DOHH2 (cell line): ENCODE measurements around the gene WDR5.

Source experiments
- H3F3A ChIP-seq: fragments of 200-600 bp; sonication (generic), shearing (Covaris generic); 2 replicates; pipeline ENCODE4 v1.6.0; 2016; ENCODE audit warnings: antibody characterized with exemption, mild to moderate bottlenecking; ENCODE audit not compliant: control insufficient read depth, insufficient read depth
- H3K27ac ChIP-seq: fragments of 200-600 bp; sonication (generic); 2 replicates; pipeline ENCODE4 v1.5.1; 2014; ENCODE audit warnings: low read depth, mild to moderate bottlenecking, low read length, moderate library complexity
- H3K27me3 ChIP-seq: fragments of 200-600 bp; sonication (generic); 2 replicates; pipeline ENCODE4 v1.6.1; 2014; ENCODE audit warnings: mild to moderate bottlenecking, low read length, mixed read lengths; ENCODE audit not compliant: control insufficient read depth
- H3K36me3 ChIP-seq: fragments of 200-600 bp; sonication (generic); 2 replicates; pipeline ENCODE4 v1.6.1; 2014; ENCODE audit warnings: mild to moderate bottlenecking, low read length, moderate library complexity, mixed read lengths; ENCODE audit not compliant: control insufficient read depth
- H3K4me1 ChIP-seq: fragments of 200-600 bp; sonication (generic); 2 replicates; pipeline ENCODE4 v1.6.1; 2014; ENCODE audit warnings: mild to moderate bottlenecking, low read length, mixed read lengths; ENCODE audit not compliant: control insufficient read depth
- H3K4me2 ChIP-seq: fragments of 200-600 bp; sonication (generic); 2 replicates; pipeline ENCODE4 v1.6.0; 2014; ENCODE audit warnings: mild to moderate bottlenecking, low read length, moderate library complexity
- H3K4me3 ChIP-seq: fragments of 200-600 bp; sonication (generic); 2 replicates; pipeline ENCODE4 v1.5.1; 2014; ENCODE audit warnings: mild to moderate bottlenecking, low read length, mixed read lengths
- H3K79me2 ChIP-seq: fragments of 200-600 bp; sonication (generic); 2 replicates; pipeline ENCODE4 v1.6.1; 2014; ENCODE audit warnings: mild to moderate bottlenecking, low read length, mixed read lengths; ENCODE audit not compliant: control insufficient read depth
- H3K9me2 ChIP-seq: fragments of 200-600 bp; sonication (generic); replicated peaks from 2 replicates; pipeline ENCODE4 v1.6.1; 2014; ENCODE audit warnings: mild to moderate bottlenecking, low read length, mixed read lengths; ENCODE audit not compliant: control insufficient read depth
- H3K9me3 ChIP-seq: fragments of 200-600 bp; sonication (generic); 2 replicates; pipeline ENCODE4 v1.6.1; 2014; ENCODE audit warnings: antibody characterized with exemption, low read length, mixed read lengths; ENCODE audit not compliant: control insufficient read depth, insufficient read depth
- H4K20me1 ChIP-seq: fragments of 200-600 bp; sonication (generic); 2 replicates; pipeline ENCODE4 v1.6.0; 2014; ENCODE audit warnings: low read depth, mild to moderate bottlenecking, antibody characterized with exemption, low read length, moderate library complexity; ENCODE audit not compliant: control insufficient read depth, insufficient read depth
- EZH2phosphoT487 ChIP-seq: fragments of 200-600 bp; sonication (generic); IDR thresholded peaks from 2 replicates; pipeline ENCODE4 v1.6.1; 2017; ENCODE audit warnings: borderline replicate concordance, mild to moderate bottlenecking, antibody characterized with exemption, low read length, moderate library complexity, mixed read lengths
- TF ChIP-seq, protein P1 (sequence below): fragments of 200-600 bp; sonication (generic); IDR thresholded peaks from one replicate; pipeline ENCODE4 v1.5.1; 2014; ENCODE audit warnings: antibody characterized with exemption, mild to moderate bottlenecking, low read depth, low read length; ENCODE audit not compliant: poor library complexity, severe bottlenecking

WDR5 gene

DNA sequence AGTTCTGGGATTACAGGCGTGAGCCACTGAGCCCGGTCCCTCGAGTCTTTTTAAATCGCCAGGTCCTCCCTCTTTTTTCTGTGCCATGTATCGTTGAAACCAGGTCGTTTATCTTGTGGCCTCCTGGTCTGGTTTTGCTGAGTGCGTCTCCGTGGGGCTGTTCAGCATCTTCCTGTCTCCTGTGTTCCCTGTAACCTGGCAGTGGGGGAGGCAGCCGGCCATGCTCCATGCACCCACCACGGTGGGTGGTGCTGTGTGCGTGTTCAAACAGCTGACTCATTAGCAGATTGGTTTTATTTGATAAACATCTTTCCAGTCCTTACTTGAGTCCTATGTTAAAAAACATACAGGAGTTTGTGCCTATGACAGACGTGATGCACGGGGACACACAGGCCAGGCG lies 25.8 kb downstream of the WDR5 start:
- Histone ChIP-seq H3K4me2 (no peak overlapping the region), H3K4me3 (no peak overlapping the region), H3K36me3 (peaks cover 28% of the 10 kb centered on the region), H3K79me2 (no peaks in the 10 kb centered on the region; the same call in 1 of the 2 replicates), H3K4me1 (peaks cover 11% of the 10 kb centered on the region), H4K20me1 (no peaks in the 10 kb centered on the region), H3K27ac (no peak overlapping the region), H3F3A (peaks cover 16% of the 10 kb centered on the region), H3K27me3 (no peaks in the 10 kb centered on the region), H3K9me2 (no peaks in the 10 kb centered on the region), H3K9me3 (no peaks in the 10 kb centered on the region)
- no peak for TF ChIP-seq EZH2phosphoT487
- TF ChIP-seq, protein P1, sequence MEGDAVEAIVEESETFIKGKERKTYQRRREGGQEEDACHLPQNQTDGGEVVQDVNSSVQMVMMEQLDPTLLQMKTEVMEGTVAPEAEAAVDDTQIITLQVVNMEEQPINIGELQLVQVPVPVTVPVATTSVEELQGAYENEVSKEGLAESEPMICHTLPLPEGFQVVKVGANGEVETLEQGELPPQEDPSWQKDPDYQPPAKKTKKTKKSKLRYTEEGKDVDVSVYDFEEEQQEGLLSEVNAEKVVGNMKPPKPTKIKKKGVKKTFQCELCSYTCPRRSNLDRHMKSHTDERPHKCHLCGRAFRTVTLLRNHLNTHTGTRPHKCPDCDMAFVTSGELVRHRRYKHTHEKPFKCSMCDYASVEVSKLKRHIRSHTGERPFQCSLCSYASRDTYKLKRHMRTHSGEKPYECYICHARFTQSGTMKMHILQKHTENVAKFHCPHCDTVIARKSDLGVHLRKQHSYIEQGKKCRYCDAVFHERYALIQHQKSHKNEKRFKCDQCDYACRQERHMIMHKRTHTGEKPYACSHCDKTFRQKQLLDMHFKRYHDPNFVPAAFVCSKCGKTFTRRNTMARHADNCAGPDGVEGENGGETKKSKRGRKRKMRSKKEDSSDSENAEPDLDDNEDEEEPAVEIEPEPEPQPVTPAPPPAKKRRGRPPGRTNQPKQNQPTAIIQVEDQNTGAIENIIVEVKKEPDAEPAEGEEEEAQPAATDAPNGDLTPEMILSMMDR: no peak

- Histone ChIP-seq H3K4me2 (no peak overlapping the region), H3K9me2 (no peaks in the 10 kb centered on the region), H3K27me3 (no peaks in the 10 kb centered on the region), H3K4me1 (peaks cover 11% of the 10 kb centered on the region), H3K79me2 (no peaks in the 10 kb centered on the region; the same call in 1 of the 2 replicates), H3K9me3 (no peaks in the 10 kb centered on the region), H4K20me1 (no peaks in the 10 kb centered on the region), H3K36me3 (peaks cover 22% of the 10 kb centered on the region), H3K4me3 (no peak overlapping the region), H3K27ac (no peak overlapping the region), H3F3A (peaks cover 16% of the 10 kb centered on the region)
- TF ChIP-seq, protein P1: no peak
- TF ChIP-seq EZH2phosphoT487: no peak
Observed at GRCh38 chr9:134162212-134162775, 26.4 kb downstream of the WDR5 start.

GRCh38 chr9:134162926-134163370 lies 27.1 kb downstream of the WDR5 start:
- Histone ChIP-seq H3K9me2 (no peaks in the 10 kb centered on the region), H3K36me3 (peaks cover 15% of the 10 kb centered on the region), H3K4me3 (no peak overlapping the region), H3K4me2 (no peak overlapping the region), H3F3A (peaks cover 16% of the 10 kb centered on the region), H4K20me1 (no peaks in the 10 kb centered on the region), H3K27me3 (no peaks in the 10 kb centered on the region), H3K9me3 (no peaks in the 10 kb centered on the region), H3K79me2 (no peaks in the 10 kb centered on the region; the same call in 1 of the 2 replicates), H3K27ac (no peak overlapping the region), H3K4me1 (peaks cover 11% of the 10 kb centered on the region)
- TF ChIP-seq, protein P1: no peak
- no peak for TF ChIP-seq EZH2phosphoT487
